Activated CD4-positive, CD25-positive, alpha-beta regulatory T cell treated with anti-CD3 and anti-CD28 coated beads, Interleukin-2, amount 50 U/mL, for 24 hours (primary cell): ENCODE results near the gene SLC26A6.

Experiments used
- ATAC-seq, 2 donors: fragments of 150-1000 bp; cut with Tn5 transposase; one replicate each; pipeline ENCODE4 v1.10.0; 2021; ENCODE audit warnings: mild to moderate bottlenecking in 1 of 2, moderate library complexity in 1 of 2

SLC26A6 gene

DNA sequence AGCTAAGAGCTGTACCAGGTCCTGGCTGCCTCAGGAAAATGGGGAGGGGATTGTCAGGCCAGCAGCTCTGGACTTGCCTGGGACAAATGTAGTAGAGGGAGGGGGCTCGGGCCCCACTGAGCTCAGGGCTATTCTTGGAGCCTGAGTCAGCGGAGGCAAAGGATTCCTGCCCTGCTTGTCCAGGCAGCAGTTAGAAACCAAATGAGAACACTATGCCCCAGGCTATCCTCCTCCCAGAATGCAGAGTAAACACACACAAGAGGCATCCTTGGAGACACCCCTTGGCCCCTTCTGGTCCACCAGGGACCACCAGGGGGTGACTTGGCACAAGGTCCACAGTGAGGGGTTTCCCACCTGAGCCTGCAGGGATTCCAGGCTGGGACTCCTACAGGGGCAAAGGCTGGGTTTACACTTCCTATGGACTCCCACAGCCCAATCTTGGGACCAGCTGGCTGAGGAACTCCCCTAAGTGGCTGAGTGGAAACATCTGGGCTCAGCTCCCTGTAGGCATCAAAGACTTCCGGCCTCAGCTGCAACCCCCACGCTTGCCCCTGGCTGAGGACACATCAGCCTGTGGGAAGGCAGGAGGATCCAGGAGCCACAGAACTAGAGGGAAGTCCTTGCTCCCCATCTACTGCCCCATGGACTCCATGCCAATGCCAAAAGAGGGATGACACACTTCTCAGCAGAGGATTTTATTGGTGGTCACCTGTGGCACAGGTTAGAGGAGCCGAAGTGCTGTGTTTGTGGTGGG is 36.8 kb downstream of the SLC26A6 start:
- ATAC-seq: no peak

DNA sequence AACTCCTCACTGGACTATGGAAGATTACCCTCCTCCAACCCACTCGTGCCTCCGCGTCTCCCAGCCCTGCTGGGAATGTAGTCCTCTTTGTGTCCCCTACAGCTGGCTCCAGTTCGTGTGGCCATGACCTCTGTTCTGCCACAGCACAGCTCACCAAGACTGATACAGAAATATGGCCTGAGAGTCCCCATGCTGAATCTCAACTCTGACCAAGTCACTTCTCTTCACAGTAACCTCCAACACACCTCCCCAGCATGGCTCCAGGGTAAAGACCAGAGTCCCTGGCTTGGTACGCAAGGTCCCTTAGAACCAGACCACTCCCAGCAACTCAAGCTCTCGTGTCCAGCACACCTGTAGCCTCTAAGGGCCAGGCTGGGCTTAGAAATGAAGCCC is 37.9 kb downstream of the SLC26A6 start:
- ATAC-seq: no peak

DNA sequence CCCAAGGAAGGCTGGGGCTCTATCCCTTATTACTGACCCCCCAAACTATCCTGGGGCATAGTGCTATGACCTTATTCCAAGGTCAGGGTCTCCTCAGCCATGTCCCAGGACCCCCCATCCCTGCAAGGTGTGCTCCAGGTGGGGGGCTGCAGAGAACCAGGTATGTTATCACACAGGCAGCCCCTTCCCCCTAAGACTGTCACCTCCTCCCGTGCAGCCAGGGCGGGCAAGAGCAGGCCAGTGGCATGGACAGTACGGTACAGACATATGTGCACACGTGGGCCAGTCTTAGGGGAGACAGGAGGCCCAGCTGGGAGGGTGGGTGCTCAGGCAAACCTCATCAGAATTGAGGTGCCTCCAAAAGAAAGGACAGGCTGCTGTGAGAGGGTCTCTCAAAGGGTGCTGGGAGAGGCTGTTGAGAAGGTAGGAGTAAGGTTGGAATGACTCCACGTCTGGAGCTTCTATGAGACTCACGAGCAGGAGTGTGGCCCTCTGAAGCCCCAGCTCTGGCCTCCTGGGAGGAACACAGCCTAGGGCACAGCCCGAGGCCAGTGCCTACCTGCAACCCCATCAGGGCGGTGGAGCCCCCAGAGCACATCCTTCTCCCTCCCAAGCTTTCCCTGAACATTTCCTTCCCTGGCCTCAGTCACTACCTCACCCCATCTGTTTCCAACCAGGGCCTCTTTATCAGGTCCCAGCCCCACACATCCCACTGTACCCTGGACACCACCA is 38.4 kb downstream of the SLC26A6 start:
- ATAC-seq: no peak

DNA sequence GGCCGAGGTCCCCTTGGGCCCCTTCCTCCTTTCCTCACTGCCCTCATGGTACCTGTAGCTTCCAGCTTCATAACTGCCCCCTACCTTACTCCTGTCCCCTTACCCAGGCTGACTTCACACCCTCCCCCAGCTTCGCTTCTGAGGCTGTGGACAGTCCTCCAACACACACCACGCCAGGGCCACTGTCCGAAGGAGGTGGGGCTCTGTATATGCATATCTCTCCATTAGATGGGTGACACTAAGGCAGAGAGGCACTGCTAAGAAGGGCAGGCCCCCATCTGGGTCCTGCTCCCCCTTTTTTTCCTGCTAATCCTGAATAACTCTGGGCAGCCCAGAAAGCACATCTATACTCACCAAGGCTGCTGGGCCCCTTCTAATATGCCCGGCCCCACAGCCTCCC is 39.1 kb downstream of the SLC26A6 start:
- ATAC-seq: no peak

DNA sequence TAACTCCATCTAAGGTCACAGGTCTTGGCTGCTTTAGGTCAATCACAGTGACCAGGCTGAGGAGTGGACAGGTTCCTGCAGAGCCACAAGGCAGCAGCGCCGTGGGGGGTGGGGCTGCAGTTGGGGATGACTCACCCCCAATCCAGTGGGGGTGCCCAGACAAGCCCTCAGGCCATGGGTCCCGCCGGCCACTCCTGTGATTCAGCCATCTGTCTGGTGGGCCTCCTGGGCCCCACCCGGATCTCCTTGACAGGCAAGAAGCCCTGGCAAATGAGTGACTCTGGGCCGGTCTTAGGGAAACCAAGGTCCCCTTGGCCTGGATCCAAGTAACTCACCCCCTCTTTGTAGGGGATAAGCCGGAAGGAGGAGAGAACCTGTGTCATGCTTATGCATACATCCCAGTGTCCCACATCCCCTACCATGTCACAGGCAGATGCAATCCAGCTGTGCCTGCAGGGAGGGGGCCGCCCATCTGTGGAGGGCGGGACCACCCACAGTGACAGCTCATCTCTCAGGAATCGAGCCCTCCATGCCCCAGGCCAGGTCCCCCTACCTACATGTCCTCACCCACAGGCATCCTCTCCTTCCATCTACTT is 39.6 kb downstream of the SLC26A6 start:
- no peak for ATAC-seq

DNA sequence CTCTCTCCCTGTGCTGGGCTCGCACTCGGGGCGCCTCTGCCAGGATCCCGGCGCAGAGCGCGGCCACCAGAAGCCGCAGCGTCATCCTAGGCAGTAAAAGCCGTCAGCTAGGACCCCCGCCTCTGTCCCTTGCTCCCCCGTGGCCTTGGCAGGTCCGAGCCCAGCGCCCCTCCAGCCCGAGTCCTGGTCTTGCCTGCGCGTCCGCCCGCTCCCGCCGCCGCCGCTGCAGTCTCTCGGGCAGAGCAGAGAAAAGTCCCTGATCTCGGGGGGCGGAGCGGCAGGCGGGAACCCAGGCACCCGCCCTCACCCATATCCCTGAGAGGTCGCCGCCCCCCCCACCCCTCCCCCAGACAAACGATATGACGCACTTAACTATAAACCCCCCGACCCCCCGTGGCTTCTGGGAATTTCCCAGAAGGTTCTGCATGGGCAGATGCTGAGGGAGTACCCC is 40.2 kb downstream of the SLC26A6 start, which contains the start of gene COL7A1:
COL7A1 (minus strand) TSS at position 255 of the 451 bp plus-strand sequence; CDS start at position 85, 170 bp downstream.
- ATAC-seq: peak in 1 of 2 donors; percentile 22

DNA sequence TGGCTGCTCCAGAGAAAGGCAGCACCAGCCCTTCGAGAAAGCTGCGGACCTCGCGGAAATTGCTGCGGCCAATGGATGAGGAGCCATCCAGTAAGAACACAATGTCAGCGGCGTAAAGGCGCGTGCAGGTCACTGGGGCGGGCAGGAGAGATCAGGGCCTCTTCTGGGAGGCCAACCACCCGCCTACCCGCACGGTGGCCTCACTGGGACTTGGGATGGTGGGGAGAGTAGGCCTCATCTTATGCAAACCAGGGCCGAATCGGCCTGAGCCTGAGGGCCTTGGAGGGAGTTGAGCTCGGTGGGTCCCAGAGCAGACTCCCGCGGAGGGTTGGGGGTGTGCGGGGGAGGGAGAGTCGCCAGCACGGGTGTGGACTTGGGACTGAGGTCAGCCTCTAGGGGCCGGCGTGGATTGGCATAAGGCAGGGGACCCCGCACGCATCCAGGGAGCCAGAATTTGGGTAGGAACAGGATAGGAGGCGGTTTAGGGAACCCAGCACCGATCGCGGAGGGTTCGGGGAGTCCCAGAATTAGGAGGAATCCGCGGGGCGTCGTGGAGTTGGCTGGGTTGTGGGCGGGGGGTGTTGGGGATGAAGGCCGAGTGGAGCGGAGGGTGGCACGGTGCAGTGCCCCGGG is 40.7 kb downstream of the SLC26A6 start:
- no peak for ATAC-seq

DNA sequence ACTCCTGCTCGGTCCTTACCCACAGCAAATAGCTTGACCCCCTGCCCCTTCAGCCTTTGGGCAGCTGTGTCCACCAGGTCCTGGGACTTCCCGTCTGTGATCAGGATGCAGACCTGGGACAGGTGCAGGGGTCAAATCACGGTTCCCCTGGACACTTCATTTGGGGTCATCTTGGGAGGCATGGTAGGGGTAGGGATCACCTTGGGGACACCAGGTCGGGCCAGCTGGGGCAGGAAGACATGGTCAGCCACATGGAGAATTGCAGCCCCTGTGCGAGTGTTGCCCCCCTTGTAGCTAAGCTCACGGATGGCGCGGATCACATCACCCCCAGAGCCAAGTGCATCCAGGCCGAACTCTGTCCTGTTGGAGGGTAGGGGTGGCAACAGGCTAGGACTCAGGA is 41.9 kb downstream of the SLC26A6 start:
- no peak for ATAC-seq

DNA sequence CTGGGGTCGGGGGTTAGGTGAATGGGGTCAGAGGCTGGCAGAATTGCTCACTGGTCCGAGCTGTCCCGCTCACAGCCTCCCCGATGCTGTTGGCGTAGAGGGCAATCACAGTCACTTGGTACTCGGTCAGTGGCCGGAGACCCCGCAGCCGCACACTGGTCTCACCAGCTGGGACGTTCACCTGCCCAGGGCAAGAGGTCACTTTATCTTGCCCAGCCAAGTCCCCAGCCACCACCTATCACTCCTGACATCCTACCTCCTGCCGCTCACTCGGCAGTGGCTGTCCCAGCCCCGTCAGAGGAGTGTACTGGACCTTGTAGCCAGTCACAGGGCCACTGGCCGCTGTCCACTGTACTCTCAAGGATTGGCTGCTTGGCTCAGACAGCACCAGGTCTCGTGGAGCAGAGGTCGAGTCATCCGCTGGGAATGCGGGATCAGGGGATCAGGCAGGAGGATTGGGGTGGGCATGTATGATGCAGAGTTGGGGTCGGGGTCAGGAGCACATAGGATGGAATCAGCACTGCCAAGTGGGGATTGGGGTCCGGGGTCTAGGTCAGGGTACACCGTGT is 42.7 kb downstream of the SLC26A6 start:
- ATAC-seq: no peak

DNA sequence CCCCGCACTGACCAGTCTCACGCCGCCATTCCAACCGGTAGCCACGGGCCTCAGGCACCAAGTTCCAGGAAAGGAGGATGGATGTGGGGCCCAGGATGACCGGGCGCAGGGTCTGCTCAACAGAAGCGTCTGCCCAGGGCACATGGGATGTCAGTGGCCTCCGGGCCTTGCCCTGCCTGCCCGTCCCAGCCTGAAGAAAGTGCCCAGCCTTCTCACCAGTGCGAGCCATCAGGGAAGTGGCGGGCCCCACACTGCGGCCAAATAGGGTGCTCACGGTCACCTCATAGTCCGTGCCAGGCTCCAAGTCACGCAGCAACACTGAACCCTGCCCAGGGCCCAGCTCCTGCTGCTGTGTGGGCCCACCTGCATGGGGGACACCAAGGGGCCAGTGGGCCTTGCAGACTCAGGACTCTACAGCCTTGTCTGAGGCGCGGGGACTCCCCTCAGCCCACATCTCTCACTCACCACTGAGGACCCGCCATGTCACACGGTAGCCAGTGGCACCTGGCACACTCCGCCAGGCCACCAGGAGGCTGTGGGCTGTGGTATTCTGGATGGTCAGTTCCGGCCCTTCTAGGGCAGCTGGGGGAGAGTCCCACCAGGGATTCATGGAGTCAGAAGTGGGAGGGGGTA is 43.3 kb downstream of the SLC26A6 start:
- ATAC-seq: no peak

DNA sequence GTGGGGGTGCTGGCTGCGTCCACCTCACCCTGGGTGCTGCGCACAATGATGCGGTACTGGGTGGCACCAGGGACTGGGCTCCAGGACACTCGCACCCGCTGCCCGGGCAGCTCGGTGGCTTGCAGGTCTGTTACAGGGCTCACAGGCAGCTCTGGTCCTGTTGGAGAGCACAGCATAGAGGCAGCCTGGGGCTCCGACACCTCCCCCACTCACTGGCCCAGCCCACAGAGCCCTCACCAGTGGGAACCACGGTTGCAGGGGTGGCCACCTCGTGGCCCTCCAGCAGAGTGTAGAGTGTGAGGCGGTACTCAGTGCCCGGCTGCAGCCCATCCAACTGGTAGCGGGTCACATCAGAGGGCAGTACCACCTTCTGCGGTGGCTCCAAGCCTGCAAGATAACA is 43.8 kb downstream of the SLC26A6 start:
- no peak for ATAC-seq

DNA sequence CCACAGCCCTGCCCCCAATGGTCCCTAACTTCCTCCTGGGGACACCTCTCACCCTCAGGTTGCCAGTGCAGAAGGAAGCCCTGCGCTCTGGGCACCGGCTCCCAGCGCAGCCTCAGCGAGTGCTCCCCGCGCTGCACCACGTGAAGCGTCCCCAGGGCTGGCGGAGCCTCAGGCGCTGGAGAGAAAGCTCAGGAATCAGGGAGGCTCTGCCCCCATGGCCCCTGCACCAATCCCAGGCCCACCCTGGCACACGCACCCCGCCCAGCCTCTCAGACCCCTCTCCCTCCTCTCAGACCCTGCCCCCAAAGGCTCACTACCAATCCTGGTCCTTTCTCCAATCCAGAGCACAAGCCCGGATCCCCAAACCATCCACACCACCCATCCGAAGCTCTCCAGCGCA is 47.0 kb downstream of the SLC26A6 start:
- ATAC-seq: no peak

DNA sequence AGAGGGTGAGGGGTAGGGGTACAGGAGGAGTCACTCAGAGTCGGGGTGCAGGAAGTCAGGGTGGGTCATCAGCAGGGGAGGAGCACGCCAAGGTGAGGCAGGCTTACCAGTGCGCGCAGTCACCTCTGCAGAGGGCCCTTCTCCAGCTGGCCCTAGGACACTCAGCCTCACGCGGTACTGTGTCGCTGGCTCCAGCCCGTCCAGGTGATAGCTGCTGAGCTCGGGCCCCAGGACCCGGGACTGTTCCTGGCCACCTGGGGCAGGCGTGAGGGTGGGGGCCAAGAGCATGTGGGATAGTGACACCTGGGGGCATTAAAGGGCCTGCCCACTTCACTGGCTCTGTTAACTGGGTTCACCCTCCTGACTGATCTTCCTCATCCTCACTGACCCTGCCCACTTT is 47.6 kb downstream of the SLC26A6 start:
- ATAC-seq: no peak

DNA sequence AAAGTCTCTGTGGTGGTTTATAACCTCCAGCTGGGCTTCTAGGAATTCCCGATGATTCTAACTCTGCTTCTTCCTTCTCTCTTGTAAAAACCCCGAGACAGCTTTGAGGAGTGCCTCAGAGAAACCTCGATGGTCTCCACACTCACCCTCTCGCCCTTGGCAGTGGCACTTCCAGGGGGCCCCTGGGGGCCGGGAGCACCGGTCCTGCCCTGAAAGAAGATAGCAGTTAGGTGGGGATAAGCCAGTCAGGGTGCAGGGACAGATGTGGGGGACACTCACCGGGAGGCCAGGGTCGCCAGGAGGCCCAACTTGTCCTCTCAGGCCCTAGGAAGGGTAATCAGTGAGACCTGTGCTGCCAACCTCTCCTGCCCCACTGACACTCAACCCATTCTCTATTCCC is 49.9 kb downstream of the SLC26A6 start:
- ATAC-seq: no peak

DNA sequence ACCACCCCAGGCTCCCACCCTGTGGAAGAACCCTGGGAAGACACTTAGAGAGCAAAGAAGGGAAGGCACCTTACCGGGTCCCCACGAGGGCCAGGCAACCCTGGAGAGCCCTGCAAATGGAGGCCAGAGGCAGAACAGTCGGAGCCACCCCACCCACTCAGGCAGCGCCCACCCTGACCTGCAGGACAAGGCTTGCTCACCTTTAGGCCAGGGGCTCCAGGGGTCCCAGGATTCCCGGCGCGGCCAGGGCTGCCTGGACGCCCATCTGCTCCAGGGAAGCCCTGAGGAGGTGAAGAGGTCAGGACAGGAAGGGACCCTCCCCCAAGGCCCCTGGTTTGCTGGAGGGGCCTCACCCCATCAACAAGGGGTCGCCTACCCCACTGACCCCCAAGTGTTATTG is 50.4 kb downstream of the SLC26A6 start:
- no peak for ATAC-seq

DNA sequence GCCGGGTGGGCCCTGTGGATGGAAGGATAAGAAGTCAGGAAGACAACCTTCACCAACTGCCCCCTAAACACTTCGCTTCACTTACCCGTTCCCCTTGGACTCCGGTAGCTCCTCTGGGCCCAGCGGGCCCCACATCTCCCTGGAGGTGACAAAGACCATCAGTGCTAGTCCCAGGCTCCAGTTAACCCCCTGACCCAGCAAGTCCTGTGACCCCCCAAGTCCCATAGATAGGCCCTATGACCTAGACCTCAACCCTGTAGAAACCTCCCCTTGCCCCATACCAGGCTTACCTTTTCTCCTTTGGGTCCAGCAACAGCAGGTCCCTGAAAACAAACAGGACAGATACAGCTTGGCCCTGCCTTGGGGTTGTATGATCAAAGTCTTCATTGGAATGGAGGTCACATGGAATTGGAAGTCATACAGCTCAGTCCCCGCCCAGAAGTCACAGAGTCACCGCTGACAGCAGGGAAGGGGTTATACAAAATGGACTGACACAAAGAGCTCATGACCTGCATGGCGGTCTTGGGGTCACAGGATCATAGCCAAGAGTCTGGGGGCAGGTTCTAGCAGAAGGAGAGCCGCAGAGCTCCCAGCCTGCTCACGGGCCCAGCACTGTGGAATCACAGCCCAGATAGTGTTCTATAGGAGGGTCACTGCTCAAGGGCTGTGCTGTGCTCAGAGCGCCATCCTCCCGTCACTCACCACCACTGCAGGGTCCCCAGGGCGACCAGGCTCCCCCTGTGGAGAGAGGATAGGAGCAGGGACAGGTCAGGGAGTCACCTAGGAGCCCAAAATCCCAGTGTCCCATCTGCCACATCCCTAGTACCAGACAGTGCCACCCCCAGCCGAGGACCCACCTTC is 53.4 kb downstream of the SLC26A6 start:
- no peak for ATAC-seq

DNA sequence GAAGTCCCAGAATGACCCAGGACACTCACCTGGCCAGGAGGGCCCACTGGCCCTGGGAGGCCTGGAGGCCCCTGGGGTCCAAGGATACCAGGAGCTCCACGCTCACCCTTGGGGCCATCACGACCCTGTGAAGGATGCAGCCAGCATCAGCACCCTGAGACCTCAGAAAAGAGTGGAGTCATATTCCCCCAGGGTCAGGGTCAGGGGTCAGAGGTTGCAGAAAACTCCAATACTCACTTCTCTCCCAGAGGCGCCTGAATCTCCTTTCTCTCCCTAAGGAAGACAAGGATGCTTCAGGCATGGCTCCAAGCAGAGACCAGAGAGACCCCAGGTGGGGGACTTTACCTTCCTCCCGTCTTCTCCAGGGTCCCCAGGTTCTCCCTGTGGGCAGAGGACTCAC is 58.6 kb downstream of the SLC26A6 start:
- no peak for ATAC-seq
